ENCODE results near the gene ARG1. TPM values are rescaled to one million over a fixed set of nuclear protein-coding genes. Genes with fewer than 3 reads are reported as not detected.

Gene ARG1
- total and polyA plus RNA-seq, 4 donors: 0.31 to 33.1 (median 4.3) TPM

DNA sequence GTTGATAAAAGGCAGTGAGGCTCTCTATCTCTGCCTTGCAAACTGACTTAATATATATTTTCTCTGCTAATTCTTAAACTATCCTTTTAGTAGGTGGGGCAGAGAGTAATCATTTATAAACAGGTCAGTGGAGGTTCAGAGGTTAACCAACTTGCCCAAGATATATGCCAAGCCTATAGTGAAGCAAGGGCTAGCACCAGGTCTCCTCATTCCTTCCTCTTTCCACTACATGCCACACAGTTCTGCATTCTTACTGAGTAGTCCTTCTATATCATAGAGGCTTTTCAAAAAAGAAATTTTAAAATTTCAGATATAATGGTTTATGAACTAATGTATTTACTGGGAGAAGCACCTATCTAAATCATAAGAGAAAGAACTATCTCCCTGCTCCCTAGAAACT lies 8.5 kb downstream of the ARG1 start:
- no peaks in the 10 kb centered on the region for H3K4me1 ChIP-seq (ENCODE audit: control insufficient read depth in 5 of 5, insufficient read depth in 5 of 5, low read length in 5 of 5)
- DNase-seq (no peak), ATAC-seq (ENCODE audit: insufficient read depth, low FRiP score) (no peak)
- peaks cover 10 to 28% (median 18%) of the 10 kb centered on the region in 4 donors for H3K36me3 ChIP-seq (ENCODE audit: control insufficient read depth in 4 of 4, insufficient read depth in 4 of 4, low read length in 4 of 4)
- H3K27ac ChIP-seq (ENCODE audit: low read depth in 1 of 2, low read length in 1 of 2): no peak overlapping the region
- no peak overlapping the region for H3K9ac ChIP-seq (ENCODE audit: insufficient read depth in 1 of 2, low read length in 2 of 2)
- H3K27me3 ChIP-seq (ENCODE audit: control insufficient read depth in 3 of 3, insufficient read depth in 3 of 3, low read length in 2 of 3): no peaks in the 10 kb centered on the region
- H3K4me3 ChIP-seq: no peak overlapping the region
- TF ChIP-seq, protein P1, sequence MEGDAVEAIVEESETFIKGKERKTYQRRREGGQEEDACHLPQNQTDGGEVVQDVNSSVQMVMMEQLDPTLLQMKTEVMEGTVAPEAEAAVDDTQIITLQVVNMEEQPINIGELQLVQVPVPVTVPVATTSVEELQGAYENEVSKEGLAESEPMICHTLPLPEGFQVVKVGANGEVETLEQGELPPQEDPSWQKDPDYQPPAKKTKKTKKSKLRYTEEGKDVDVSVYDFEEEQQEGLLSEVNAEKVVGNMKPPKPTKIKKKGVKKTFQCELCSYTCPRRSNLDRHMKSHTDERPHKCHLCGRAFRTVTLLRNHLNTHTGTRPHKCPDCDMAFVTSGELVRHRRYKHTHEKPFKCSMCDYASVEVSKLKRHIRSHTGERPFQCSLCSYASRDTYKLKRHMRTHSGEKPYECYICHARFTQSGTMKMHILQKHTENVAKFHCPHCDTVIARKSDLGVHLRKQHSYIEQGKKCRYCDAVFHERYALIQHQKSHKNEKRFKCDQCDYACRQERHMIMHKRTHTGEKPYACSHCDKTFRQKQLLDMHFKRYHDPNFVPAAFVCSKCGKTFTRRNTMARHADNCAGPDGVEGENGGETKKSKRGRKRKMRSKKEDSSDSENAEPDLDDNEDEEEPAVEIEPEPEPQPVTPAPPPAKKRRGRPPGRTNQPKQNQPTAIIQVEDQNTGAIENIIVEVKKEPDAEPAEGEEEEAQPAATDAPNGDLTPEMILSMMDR (IDR thresholded peaks at IDR 0.05; ENCODE audit: control extremely low read depth, extremely low read depth): no peak
- no peaks in the 10 kb centered on the region for H3K9me3 ChIP-seq (ENCODE audit: control insufficient read depth in 4 of 4, insufficient read depth in 3 of 4, low read length in 3 of 4)

DNA sequence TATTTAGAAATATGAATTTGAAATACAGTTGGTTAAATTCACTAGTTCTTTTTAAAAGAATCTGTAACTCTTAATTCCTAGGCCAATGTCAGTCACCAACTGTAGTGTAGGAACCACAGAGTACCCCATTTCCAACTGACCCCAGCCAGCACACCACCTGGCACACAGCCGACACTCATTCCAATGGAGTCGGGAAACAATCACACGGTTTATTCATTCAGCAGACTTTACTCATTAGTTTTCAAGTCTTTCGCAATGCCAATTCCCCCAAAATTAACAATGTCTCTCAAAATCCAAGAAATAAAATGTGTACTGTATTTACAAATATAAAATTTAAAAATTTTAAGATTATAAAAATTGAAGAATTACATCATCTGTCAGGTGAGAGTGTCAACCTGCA lies 13.5 kb downstream of the ARG1 start:
- Histone ChIP-seq H3K36me3 (ENCODE audit: control insufficient read depth in 4 of 4, insufficient read depth in 4 of 4, low read length in 4 of 4) (peaks cover 22 to 43% (median 26%) of the 10 kb centered on the region in 4 donors), H3K4me3 (no peak overlapping the region), H3K9ac (ENCODE audit: insufficient read depth in 1 of 2, low read length in 2 of 2) (no peak overlapping the region), H3K27me3 (ENCODE audit: control insufficient read depth in 3 of 3, insufficient read depth in 3 of 3, low read length in 2 of 3) (no peaks in the 10 kb centered on the region), H3K9me3 (ENCODE audit: control insufficient read depth in 4 of 4, insufficient read depth in 3 of 4, low read length in 3 of 4) (no peaks in the 10 kb centered on the region), H3K27ac (ENCODE audit: low read depth in 1 of 2, low read length in 1 of 2) (no peak overlapping the region), H3K4me1 (ENCODE audit: control insufficient read depth in 5 of 5, insufficient read depth in 5 of 5, low read length in 5 of 5) (no peaks in the 10 kb centered on the region)
- WGBS, 2 donors: 92 to 94% methylated on average over 4 of the region's 4 CpGs
- TF ChIP-seq, protein P1 (IDR thresholded peaks at IDR 0.05; ENCODE audit: control extremely low read depth, extremely low read depth): no peak
- ATAC-seq (ENCODE audit: insufficient read depth, low FRiP score): no peak
- DNase-seq: no peak

DNA sequence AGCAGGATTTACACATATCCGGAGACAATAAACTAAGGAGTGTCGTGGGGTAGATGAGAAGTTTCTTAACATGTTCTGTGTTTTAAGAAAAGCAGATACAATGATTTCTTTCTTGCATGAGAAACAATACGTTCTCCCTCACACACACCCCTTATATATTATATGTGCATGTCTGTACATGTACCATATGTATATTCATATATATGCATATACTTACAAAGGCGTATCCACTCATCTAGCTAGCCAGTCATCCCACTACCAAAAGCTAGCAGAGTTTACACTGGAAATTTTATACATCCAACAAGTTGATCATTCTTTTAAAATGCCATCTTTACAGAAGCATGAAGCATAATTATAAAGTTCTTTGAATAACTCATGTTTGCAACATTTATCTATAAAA lies 14.9 kb downstream of the ARG1 start:
- TF ChIP-seq, protein P1 (IDR thresholded peaks at IDR 0.05; ENCODE audit: control extremely low read depth, extremely low read depth): no peak
- Histone ChIP-seq H3K9me3 (ENCODE audit: control insufficient read depth in 4 of 4, insufficient read depth in 3 of 4, low read length in 3 of 4) (no peaks in the 10 kb centered on the region), H3K36me3 (ENCODE audit: control insufficient read depth in 4 of 4, insufficient read depth in 4 of 4, low read length in 4 of 4) (peaks cover 23 to 49% (median 31%) of the 10 kb centered on the region in 4 donors), H3K4me3 (no peak overlapping the region), H3K4me1 (ENCODE audit: control insufficient read depth in 5 of 5, insufficient read depth in 5 of 5, low read length in 5 of 5) (no peaks in the 10 kb centered on the region), H3K27me3 (ENCODE audit: control insufficient read depth in 3 of 3, insufficient read depth in 3 of 3, low read length in 2 of 3) (no peaks in the 10 kb centered on the region), H3K27ac (ENCODE audit: low read depth in 1 of 2, low read length in 1 of 2) (no peak overlapping the region), H3K9ac (ENCODE audit: insufficient read depth in 1 of 2, low read length in 2 of 2) (no peak overlapping the region)
- WGBS, 2 donors: 98 to 99% methylated on average over 4 of the region's 4 CpGs
- DNase-seq (no peak), ATAC-seq (ENCODE audit: insufficient read depth, low FRiP score) (no peak)

DNA sequence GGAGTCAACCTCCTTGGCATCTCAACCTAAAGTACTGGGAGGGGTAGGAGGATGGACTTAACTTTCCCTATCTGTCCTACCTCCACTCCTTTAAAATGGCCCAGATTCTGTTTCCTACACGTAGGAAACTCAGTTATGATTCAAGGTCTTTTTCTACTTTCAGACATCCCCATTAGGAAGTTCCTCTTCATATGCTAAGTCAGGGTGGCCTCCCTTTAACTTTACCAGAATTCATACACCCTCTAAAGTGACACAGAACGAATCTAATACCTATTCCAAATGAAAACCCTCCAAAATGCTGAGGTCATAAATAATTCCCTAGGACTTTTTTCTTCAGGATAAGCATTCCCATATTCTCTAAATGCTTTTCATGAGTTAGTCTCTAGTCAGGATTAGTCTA lies 15.6 kb downstream of the ARG1 start:
- 87 to 88% methylated on average over 2 of the region's 2 CpGs for WGBS, 2 donors
- DNase-seq (no peak), ATAC-seq (ENCODE audit: insufficient read depth, low FRiP score) (no peak)
- H3K27me3 ChIP-seq (ENCODE audit: control insufficient read depth in 3 of 3, insufficient read depth in 3 of 3, low read length in 2 of 3): no peaks in the 10 kb centered on the region
- H3K9me3 ChIP-seq (ENCODE audit: control insufficient read depth in 4 of 4, insufficient read depth in 3 of 4, low read length in 3 of 4): no peaks in the 10 kb centered on the region
- no peak overlapping the region for H3K4me3 ChIP-seq
- no peaks in the 10 kb centered on the region for H3K4me1 ChIP-seq (ENCODE audit: control insufficient read depth in 5 of 5, insufficient read depth in 5 of 5, low read length in 5 of 5)
- peaks cover 23 to 52% (median 35%) of the 10 kb centered on the region in 4 donors for H3K36me3 ChIP-seq (ENCODE audit: control insufficient read depth in 4 of 4, insufficient read depth in 4 of 4, low read length in 4 of 4)
- TF ChIP-seq, protein P1 (IDR thresholded peaks at IDR 0.05; ENCODE audit: control extremely low read depth, extremely low read depth): no peak
- H3K9ac ChIP-seq (ENCODE audit: insufficient read depth in 1 of 2, low read length in 2 of 2): no peak overlapping the region
- no peak overlapping the region for H3K27ac ChIP-seq (ENCODE audit: low read depth in 1 of 2, low read length in 1 of 2)
